GM12873 (cell line): ENCODE measurements around the gene LYPD4.

ENCODE experiments used
- TF ChIP-seq, protein P1 (sequence below): IDR thresholded peaks from 2 replicates; pipeline ENCODE4 v1.5.1; 2012; ENCODE audit warnings: low read depth, mild to moderate bottlenecking, moderate library complexity, low read length, control low read depth; ENCODE audit not compliant: insufficient read depth; ENCODE audit errors: missing control alignments

Gene LYPD4

DNA sequence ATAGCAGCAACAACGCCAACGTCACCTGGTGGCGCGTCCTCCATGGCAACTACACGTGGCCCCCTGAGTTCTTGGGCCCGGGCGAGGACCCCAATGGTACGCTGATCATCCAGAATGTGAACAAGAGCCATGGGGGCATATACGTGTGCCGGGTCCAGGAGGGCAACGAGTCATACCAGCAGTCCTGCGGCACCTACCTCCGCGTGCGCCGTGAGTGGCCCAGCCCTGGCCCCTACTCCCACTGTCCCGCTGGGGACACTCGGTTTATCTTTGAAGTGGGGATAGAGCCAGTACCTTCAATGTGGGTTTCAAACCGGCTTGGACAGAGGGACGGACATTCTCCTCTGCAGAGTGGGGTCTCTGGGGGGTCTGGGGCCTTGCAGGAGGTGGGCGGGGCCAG lies 34.6 kb upstream of the LYPD4 start:
- TF ChIP-seq, protein P1, sequence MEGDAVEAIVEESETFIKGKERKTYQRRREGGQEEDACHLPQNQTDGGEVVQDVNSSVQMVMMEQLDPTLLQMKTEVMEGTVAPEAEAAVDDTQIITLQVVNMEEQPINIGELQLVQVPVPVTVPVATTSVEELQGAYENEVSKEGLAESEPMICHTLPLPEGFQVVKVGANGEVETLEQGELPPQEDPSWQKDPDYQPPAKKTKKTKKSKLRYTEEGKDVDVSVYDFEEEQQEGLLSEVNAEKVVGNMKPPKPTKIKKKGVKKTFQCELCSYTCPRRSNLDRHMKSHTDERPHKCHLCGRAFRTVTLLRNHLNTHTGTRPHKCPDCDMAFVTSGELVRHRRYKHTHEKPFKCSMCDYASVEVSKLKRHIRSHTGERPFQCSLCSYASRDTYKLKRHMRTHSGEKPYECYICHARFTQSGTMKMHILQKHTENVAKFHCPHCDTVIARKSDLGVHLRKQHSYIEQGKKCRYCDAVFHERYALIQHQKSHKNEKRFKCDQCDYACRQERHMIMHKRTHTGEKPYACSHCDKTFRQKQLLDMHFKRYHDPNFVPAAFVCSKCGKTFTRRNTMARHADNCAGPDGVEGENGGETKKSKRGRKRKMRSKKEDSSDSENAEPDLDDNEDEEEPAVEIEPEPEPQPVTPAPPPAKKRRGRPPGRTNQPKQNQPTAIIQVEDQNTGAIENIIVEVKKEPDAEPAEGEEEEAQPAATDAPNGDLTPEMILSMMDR = no peak

DNA sequence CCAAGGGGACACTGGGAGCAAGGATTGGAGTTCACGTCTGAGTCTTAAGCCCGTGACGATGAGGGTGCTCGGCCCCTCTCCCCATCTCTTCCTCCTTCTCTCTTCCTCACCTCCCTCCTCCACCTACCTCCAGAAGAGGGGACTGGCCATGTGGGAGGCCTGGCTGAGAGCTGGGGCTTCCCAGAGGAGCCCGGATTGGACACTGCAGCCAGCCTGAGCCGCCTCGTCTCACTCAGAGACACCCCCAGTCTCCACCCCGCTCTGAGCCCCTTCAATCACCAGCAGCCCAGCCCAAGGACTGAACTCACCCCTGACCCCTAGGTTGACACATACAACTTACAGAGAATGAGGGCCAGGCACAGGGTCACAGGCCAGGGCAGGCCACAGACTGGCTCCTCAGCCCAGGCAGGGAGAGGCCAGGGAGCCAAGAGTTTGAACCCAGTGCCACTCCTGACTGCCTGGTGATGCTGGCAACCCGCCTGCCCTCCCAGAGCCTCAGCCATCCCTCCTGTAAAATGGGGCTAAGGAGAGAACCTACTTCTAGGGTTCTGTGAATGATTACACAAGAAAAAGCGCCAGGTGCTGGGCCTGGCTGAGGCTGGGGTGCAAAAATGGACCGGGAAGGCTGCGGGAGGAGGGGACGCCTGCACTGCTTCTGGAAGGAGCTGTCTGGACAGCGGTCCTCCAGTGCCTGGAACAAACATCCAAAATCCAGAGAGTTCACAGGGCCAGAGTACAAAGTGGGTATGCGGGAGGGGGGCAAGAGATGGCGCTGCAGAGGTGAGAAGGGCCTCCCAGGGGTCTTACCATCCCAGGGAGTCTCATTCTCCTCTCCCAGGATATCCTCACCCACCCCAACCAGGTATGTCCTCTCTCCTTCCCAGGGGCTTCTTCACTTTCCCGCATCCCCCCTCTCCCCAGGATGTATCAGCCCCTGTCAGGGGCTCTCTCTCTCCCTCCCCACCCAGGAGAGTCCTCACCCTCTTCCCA lies 33.7 kb upstream of the LYPD4 start:
- TF ChIP-seq, protein P1 = peak; percentile 34

DNA sequence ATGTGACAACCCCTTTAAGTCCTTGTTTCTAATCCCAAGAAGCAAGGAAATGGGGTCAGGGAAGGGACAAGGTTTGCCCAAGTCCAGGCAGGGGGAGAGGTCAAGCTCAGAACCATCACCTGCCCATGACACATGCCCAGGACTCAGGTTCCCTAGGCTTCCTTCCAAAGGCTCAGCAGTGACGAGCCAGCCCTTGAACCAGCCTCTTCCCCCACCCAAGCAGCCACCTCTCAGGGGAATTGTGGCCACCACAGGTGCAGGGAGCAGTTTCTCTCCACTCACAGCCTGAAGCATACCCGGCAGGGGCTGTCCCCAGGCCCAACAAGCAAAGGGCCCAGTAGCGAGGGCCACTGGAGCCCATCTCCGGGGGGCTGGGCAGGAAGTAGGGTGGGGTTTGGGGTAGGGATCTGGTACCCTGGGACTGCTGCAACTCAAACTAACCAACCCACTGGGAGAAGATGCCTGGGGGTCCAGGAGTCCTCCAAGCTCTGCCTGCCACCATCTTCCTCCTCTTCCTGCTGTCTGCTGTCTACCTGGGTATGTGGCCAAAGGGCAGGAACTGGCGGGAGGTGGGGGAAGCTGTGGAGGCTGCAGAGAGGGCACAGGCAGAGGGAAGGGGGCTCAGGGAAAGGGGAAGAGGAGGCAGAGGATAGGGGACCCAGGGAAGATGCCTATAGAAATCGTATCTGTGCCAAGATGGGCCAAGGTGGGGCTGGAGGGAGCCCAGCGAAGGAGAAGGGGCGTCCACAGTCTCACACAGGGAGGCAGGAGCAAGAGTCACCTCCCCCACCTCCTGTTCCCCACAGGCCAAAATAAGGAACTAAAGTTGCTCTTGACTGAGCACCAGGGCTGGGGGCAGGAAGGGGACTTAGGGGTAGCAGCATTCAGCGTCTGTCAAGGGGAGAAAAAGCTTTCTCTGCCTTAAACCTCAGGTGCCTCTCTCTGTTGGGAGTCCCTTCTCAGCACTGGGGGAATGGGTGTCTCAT lies 32.7 kb upstream of the LYPD4 start, which contains the start of gene CD79A:
TSS of gene CD79A (plus strand) at position 433 of the 986 bp plus-strand sequence. CDS start at position 459, 26 bp downstream.
- TF ChIP-seq, protein P1 = no peak

DNA sequence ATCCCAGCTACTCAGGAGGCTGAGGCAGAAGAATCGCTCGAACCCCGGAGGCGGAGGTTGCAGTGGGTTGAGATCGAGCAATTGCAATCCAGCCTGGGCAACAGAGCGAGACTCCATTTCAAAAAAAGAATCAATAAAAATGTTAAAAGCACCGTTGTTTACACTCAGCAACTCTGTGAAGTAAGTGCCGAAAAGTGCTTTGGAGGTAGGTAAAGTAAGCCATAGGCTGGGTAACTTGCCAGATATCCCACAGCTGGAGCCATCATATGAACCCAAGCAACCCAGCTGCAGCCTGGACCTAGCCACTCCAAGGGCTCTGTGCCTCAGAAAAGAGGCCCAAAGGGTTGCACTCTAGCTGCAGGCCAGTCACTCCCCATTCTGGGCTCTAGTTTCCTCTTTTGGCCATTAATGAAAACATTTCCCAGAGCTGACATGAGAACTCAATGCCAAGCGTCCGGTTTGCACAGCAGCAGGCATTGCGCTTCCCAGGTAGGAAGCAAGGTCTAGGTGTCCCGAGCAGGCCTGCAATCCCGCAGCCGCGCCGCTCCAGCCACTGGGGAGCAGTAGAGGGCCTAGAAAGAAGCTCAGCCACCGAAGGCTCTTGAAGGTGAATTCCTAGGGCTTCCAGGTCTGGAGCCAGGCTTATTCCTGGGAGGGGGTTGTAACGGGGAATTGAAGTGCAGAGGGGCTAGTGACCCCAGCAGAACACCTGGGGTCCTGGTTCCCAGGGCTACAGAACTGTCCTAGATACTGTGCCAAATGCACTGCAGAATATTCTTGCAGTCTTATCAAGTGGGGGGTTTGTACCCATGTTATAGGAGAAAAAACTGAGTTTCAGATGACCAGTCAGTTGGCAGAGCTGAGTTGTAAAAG lies 28.5 kb upstream of the LYPD4 start:
- TF ChIP-seq, protein P1 = peak; percentile 86

DNA sequence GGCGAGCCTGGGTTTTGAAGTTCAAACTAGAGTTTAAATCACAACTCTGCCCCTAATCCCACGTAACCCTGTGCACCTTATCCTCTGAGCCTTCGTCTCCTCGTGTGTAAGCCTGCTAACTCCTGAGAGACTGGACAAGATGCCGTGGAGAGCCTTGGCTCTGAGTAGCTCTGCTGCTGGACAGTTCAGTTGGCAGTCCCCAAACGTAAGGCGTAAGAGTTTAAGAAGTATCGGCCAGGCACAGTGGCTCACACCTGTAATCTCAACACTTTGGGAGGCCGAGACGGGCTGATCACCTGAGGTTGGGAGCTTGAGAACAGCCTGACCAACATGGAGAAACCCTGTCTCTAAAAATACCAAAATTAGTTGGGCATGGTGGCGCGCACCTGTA lies 27.9 kb upstream of the LYPD4 start:
- TF ChIP-seq, protein P1 = no peak

DNA sequence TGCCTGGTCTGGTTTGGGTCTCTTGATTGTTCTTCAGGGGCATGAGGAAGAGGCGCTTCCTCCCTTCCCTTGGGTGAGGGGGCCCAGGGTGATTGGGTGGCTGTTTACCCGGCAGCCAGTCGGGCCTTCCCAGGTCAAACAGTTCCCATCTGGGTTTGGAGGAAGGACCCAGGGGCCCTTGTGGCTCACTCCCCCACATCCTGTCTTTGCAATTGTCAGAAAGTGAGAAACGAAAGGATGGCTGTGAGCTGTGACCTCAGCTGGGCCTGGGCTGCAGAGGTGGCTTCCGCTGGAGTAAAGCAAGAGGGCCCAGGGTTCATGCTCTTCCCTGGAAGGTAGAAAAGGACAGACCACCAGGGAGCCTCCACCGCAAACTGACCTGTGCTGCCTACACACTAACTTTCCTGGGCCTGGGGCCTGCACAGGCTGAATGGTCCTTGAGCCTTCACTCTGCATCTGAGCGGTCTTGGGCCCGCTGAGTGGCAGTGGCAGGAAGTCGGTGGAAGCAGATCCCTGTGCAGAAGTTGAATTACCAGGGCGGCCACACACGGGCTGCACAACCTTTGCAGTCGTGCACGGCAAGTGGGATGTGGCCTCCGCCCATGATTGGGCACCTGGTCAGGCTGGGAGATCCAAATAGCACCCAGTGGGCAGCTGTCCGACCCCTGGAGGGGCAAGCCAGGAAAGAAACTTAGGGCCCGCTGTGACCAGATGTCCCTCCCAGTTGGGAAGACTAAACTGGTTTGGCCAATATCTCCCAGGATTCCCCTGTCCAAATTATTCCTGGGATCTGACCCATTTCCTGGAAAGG lies 27.3 kb upstream of the LYPD4 start:
- TF ChIP-seq, protein P1 = no peak
